ENCODE results near the gene MB21D2.

DNA sequence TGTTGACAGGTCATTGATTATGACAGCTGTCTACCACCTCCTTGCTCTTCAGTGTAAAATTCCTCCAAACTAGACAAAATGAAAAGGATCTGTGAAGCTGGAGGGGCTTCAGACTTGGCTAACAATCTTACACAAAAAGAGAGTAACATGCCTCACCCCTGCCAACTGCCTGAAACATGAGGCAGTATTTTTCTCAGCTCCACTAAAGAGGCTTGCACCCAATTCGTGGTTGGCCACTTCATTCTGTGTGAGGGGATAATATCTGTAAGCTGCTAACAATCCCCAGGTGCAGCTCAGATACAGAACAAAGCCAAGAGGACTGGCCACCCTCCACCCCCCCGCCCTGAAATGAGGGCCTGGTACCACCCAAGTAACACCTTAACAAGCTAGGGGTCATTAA is 2.8 kb downstream of the MB21D2 start:
- TF ChIP-seq, protein P1, sequence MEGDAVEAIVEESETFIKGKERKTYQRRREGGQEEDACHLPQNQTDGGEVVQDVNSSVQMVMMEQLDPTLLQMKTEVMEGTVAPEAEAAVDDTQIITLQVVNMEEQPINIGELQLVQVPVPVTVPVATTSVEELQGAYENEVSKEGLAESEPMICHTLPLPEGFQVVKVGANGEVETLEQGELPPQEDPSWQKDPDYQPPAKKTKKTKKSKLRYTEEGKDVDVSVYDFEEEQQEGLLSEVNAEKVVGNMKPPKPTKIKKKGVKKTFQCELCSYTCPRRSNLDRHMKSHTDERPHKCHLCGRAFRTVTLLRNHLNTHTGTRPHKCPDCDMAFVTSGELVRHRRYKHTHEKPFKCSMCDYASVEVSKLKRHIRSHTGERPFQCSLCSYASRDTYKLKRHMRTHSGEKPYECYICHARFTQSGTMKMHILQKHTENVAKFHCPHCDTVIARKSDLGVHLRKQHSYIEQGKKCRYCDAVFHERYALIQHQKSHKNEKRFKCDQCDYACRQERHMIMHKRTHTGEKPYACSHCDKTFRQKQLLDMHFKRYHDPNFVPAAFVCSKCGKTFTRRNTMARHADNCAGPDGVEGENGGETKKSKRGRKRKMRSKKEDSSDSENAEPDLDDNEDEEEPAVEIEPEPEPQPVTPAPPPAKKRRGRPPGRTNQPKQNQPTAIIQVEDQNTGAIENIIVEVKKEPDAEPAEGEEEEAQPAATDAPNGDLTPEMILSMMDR (IDR thresholded peaks at IDR 0.05): no peak
- no peak for TF ChIP-seq EZH2 (IDR thresholded peaks at IDR 0.05; ENCODE audit: borderline replicate concordance, insufficient read depth, low read depth, low read length, poor library complexity, severe bottlenecking)

All from B cell (primary cell).